ENCODE data around the gene MPP7. TPM values are rescaled to one million over a fixed set of nuclear protein-coding genes. Genes with fewer than 3 reads are reported as not detected.

The MPP7 gene
- total RNA-seq, 1 donor = 2.2 TPM

DNA sequence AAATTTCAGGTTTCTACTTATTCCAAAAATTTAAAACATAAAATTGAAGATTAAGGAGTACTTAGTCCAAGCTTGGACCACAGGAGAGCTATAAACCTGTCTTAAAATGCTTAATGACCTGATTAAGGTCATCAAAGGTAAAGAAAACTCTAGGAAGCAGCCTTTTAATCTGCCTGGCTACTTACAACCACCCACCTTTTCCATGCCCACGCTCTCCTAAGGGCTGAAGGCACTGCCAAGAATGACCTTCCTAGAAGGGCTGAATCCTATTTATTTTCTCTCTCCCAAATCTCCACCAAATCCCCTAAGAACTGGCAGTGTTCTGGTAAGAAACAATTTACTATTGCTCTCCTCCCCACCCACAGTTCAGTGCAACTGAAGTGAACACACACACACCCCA is 6.8 kb downstream of the MPP7 start:
- Histone ChIP-seq H3K27ac (ENCODE audit: low read depth, low read length) (no peak overlapping the region), H3K9me3 (ENCODE audit: low read depth, low read length) (no peaks in the 10 kb centered on the region), H3K4me1 (ENCODE audit: insufficient read depth, low read length) (peaks cover 27% of the 10 kb centered on the region), H3K4me3 (ENCODE audit: insufficient read depth, low read length) (no peak overlapping the region), H3K36me3 (ENCODE audit: insufficient read depth, low read length) (no peaks in the 10 kb centered on the region), H3K27me3 (ENCODE audit: insufficient read depth, low read length) (peaks cover 4% of the 10 kb centered on the region), H3K79me2 (ENCODE audit: insufficient read depth, low read length) (no peaks in the 10 kb centered on the region), H3K4me2 (ENCODE audit: insufficient read depth, low read length) (no peak overlapping the region), H4K20me1 (ENCODE audit: insufficient read depth, low read length) (no peaks in the 10 kb centered on the region), H2AFZ (ENCODE audit: low read length) (peak overlapping the region; percentile 18)
- no peak for TF ChIP-seq CTCF (IDR thresholded peaks at IDR 0.05; ENCODE audit: extremely low read depth, low read depth, low read length)
- no peak for DNase-seq (ENCODE audit: insufficient read length, low spot score, missing footprints)

- no peak for TF ChIP-seq CTCF (IDR thresholded peaks at IDR 0.05; ENCODE audit: extremely low read depth, low read depth, low read length)
- Histone ChIP-seq H3K4me3 (ENCODE audit: insufficient read depth, low read length) (no peak overlapping the region), H4K20me1 (ENCODE audit: insufficient read depth, low read length) (no peaks in the 10 kb centered on the region), H3K4me2 (ENCODE audit: insufficient read depth, low read length) (peak overlapping the region; percentile 40), H3K27ac (ENCODE audit: low read depth, low read length) (no peak overlapping the region), H3K4me1 (ENCODE audit: insufficient read depth, low read length) (peaks cover 28% of the 10 kb centered on the region), H3K9me3 (ENCODE audit: low read depth, low read length) (no peaks in the 10 kb centered on the region), H3K79me2 (ENCODE audit: insufficient read depth, low read length) (no peaks in the 10 kb centered on the region), H3K36me3 (ENCODE audit: insufficient read depth, low read length) (no peaks in the 10 kb centered on the region), H3K27me3 (ENCODE audit: insufficient read depth, low read length) (peaks cover 4% of the 10 kb centered on the region), H2AFZ (ENCODE audit: low read length) (peak overlapping the region; percentile 60)
- no peak for DNase-seq (ENCODE audit: insufficient read length, low spot score, missing footprints)
Measured at GRCh38 chr10:28295336-28295735, 7.5 kb downstream of the MPP7 start.

DNA sequence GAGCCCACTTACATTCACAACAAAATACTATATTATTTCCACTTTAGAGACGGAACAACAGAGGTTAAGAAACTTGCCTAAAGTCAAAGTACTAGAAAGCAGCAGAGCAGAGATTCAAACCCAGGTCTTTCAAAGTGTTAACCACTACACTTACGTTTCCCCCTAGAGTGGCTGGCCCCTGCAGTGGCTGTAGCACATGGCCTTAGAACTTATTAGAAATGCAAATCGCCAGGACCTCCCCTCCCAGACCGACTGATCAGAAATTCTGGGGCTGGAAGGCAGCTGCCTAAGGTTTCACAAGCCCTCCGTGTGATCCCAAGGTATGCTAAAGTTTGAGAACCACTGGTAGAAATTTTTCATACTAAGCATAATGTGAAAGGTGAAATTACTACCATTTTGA is 8.1 kb downstream of the MPP7 start:
- no peak overlapping the region for H3K27ac ChIP-seq (ENCODE audit: low read depth, low read length)

GRCh38 chr10:28294169-28294532 is 8.7 kb downstream of the MPP7 start:
- TF ChIP-seq CTCF (IDR thresholded peaks at IDR 0.05; ENCODE audit: extremely low read depth, low read depth, low read length) = no peak
- peaks cover 4% of the 10 kb centered on the region for H3K27me3 ChIP-seq (ENCODE audit: insufficient read depth, low read length)
- H3K36me3 ChIP-seq (ENCODE audit: insufficient read depth, low read length) = no peaks in the 10 kb centered on the region
- H4K20me1 ChIP-seq (ENCODE audit: insufficient read depth, low read length) = no peaks in the 10 kb centered on the region
- H3K79me2 ChIP-seq (ENCODE audit: insufficient read depth, low read length) = no peaks in the 10 kb centered on the region
- H3K4me2 ChIP-seq (ENCODE audit: insufficient read depth, low read length) = no peak overlapping the region
- H3K4me1 ChIP-seq (ENCODE audit: insufficient read depth, low read length) = peaks cover 28% of the 10 kb centered on the region
- no peaks in the 10 kb centered on the region for H3K9me3 ChIP-seq (ENCODE audit: low read depth, low read length)
- H3K27ac ChIP-seq (ENCODE audit: low read depth, low read length) = no peak overlapping the region
- no peak overlapping the region for H2AFZ ChIP-seq (ENCODE audit: low read length)
- DNase-seq (ENCODE audit: insufficient read length, low spot score, missing footprints) = no peak
- no peak overlapping the region for H3K4me3 ChIP-seq (ENCODE audit: insufficient read depth, low read length)

More for the DNA sequence above, 8.1 kb downstream of the MPP7 start:
- no peaks in the 10 kb centered on the region for H3K79me2 ChIP-seq (ENCODE audit: insufficient read depth, low read length)
- H3K4me1 ChIP-seq (ENCODE audit: insufficient read depth, low read length) = peaks cover 28% of the 10 kb centered on the region
- DNase-seq (ENCODE audit: insufficient read length, low spot score, missing footprints) = no peak
- no peaks in the 10 kb centered on the region for H4K20me1 ChIP-seq (ENCODE audit: insufficient read depth, low read length)
- H3K4me2 ChIP-seq (ENCODE audit: insufficient read depth, low read length) = peak overlapping the region; percentile 40
- H3K27me3 ChIP-seq (ENCODE audit: insufficient read depth, low read length) = peaks cover 4% of the 10 kb centered on the region
- no peak for TF ChIP-seq CTCF (IDR thresholded peaks at IDR 0.05; ENCODE audit: extremely low read depth, low read depth, low read length)
- H3K4me3 ChIP-seq (ENCODE audit: insufficient read depth, low read length) = no peak overlapping the region
- H3K36me3 ChIP-seq (ENCODE audit: insufficient read depth, low read length) = no peaks in the 10 kb centered on the region
- H2AFZ ChIP-seq (ENCODE audit: low read length) = no peak overlapping the region
- no peaks in the 10 kb centered on the region for H3K9me3 ChIP-seq (ENCODE audit: low read depth, low read length)
